ENCODE results near the gene SH3BP2.
A peak's percentile ranks its signal among the peaks of the same experiment; 100 is the strongest.

The SH3BP2 gene

GRCh38 chr4:2834001-2834921 lies 41.4 kb downstream of the SH3BP2 start:
- DNase-seq: no peak

GRCh38 chr4:2835978-2836377 lies 43.1 kb downstream of the SH3BP2 start:
- DNase-seq: no peak

GRCh38 chr4:2836391-2836859 lies 43.5 kb downstream of the SH3BP2 start:
- no peak for DNase-seq

- DNase-seq: no peak
Measured at GRCh38 chr4:2837110-2837903, 44.4 kb downstream of the SH3BP2 start.

GRCh38 chr4:2837904-2838496 lies 45.1 kb downstream of the SH3BP2 start:
- no peak for DNase-seq

- no peak for DNase-seq
Measured at GRCh38 chr4:2839060-2839459, 46.2 kb downstream of the SH3BP2 start.

GRCh38 chr4:2842687-2843262 lies 49.9 kb downstream of the SH3BP2 start:
- no peak for DNase-seq

- DNase-seq: peak; percentile 89
Measured at GRCh38 chr4:2843263-2843940, 50.5 kb downstream of the SH3BP2 start, which contains the start of gene ADD1. TSS of gene ADD1 (plus strand) at chr4:2843844. CDS start at chr4:2875916, 32,072 bp downstream.

GRCh38 chr4:2843941-2844584 lies 51.2 kb downstream of the SH3BP2 start:
- DNase-seq: peak; percentile 25

- no peak for DNase-seq
Measured at GRCh38 chr4:2846172-2846571, 53.3 kb downstream of the SH3BP2 start.

GRCh38 chr4:2847302-2847871 lies 54.5 kb downstream of the SH3BP2 start:
- DNase-seq: no peak

GRCh38 chr4:2848449-2848848 lies 55.6 kb downstream of the SH3BP2 start:
- DNase-seq: no peak

GRCh38 chr4:2849267-2850152 lies 56.6 kb downstream of the SH3BP2 start:
- DNase-seq: no peak

GRCh38 chr4:2850966-2851798 lies 58.3 kb downstream of the SH3BP2 start:
- no peak for DNase-seq

GRCh38 chr4:2852481-2852921 lies 59.6 kb downstream of the SH3BP2 start:
- no peak for DNase-seq

- no peak for DNase-seq
Measured at GRCh38 chr4:2855584-2855983, 62.7 kb downstream of the SH3BP2 start.

GRCh38 chr4:2856266-2856665 lies 63.4 kb downstream of the SH3BP2 start:
- DNase-seq: no peak

- no peak for DNase-seq
Measured at GRCh38 chr4:2857349-2857927, 64.6 kb downstream of the SH3BP2 start.

Measured in NCI-H1092 treated with DMSO at 0.1 percent for 48 hours (cell line).